Measurements from ENCODE around the gene IL1F10.

Gene IL1F10

DNA sequence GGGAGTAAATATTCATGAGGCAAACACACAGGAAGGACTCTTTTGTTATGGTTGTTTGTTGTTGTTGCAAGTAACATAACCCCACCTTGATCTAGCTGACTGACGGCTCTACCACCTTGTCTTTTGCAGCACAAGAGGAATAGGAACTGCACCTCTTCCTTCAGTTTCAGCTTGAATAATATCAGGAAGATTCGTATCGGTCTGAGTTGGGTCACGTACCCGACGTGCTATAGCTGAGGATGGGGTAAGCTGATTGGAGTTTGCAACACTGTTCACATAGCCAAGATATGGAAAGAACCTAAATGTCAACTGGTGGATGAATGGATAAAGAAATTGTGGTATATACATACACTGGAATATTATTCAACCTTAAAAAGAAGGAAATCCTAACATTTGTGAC lies 45.1 kb downstream of the IL1F10 start:
- DNase-seq (ENCODE audit: low read depth in 2 of 2), result no peak

DNA sequence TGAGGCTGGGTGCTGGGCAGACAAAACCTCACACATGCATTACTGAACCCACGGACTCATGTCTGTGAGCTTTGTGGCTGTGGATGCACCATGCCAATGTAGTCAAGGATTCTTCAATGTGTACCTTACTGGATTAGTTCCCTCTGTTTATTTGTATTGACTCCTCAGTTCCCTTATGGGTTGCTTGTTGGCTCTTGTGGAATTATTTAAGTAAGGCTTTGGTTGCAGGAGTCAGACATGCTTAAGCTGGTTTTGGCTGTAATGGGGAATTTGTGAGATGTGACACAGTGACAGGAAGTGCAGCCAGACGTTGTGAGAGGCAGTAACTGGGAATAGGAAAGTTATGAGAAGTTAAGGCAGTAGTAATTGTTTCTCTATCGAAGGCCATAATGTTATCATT lies 46.0 kb downstream of the IL1F10 start:
- DNase-seq (ENCODE audit: low read depth in 2 of 2), result no peak

DNA sequence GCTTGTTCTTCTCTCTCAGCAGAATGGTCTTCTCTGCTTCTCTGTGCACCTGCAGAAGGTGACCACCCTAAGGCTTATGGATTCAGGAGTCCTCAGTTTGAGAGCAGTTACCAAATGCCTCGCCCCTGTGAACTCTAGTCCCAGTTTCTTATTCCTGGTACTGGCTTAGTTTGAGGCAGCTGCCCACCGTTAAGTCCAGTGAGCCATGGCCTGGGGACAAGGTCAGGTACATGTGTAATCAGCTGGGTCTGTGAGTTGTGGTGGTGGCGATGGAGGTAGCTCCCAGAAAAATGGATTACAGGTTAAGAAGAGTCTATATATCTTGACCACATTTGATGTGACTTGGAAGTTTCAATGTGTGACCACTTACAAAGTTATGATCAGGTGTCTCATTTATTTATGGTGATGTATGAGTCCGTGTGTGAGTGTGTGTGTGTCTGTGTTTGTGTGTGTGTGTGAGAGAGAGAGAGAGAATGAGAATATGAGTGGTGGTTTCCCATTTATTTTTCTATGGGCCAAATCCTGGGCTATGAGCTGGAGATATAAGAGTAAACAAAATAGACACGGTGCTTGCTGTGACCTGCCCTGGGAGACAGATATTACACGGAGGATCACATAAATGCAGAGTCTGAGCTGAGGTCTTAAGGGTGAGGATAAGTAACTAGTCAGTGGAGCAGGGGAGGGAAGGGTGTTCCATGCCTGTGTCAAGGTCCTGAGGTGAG lies 46.6 kb downstream of the IL1F10 start:
- no peak for DNase-seq (ENCODE audit: low read depth in 2 of 2)

DNA sequence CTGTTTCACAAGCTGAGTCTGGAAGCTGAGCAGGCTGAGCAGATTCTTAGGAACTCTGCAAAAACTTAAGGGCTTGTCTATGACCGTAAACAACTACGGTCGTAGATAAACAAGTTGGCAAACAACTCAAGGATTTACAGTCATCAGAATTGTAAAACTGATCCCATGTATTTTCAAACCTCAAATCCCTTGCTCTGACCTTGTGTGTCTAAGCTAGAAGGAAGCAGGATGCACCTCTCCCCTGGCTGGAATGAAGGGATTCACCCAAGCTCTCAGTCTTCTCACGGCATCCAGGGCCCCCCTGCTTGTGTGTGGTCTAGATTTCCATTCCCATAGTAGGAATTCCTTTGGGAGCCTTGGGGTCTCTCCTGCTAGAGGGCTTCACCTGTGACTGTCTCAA lies 47.2 kb downstream of the IL1F10 start:
- no peak for DNase-seq (ENCODE audit: low read depth in 2 of 2)

DNA sequence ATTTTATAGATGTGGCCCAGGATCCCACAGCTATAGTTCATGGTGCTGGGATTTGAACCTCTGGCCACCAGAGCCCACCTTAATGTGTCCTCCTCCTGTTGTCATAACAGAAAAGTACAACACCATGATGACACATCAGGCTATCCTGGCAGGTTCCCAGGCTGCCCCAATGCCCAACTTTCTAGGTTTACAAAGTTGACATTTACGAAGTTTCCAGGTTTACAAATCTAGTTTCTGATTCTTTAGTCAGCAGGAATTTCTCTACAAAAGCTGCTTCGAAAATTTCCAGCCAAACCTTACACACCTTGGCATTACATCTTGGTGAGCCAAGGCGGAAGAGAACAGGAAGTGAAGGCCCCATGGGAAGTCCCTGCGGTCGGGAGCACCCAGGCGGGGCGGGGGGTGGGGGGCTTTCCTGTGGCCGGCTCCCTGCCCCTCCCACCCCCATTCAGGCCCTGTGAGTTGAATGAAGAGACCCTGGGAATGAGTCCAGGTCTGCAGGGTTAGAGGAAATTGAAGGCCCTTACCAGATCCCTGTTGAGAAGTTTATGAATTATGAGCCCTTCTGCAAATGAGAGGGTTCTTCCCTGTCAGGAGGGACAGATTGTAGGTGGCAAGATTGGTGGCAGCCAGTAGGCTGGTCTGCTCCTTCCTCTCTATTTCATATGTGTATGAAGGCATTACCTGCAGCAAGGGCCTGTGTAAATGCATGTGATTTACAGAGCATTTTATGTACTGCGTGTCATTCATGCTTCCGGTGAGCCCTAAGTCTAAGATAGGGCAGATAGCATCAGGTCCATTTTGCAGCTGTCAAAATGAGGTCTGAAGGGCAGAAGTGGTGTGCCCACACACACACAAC lies 48.6 kb downstream of the IL1F10 start:
- DNase-seq (ENCODE audit: low read depth in 2 of 2), result no peak

DNA sequence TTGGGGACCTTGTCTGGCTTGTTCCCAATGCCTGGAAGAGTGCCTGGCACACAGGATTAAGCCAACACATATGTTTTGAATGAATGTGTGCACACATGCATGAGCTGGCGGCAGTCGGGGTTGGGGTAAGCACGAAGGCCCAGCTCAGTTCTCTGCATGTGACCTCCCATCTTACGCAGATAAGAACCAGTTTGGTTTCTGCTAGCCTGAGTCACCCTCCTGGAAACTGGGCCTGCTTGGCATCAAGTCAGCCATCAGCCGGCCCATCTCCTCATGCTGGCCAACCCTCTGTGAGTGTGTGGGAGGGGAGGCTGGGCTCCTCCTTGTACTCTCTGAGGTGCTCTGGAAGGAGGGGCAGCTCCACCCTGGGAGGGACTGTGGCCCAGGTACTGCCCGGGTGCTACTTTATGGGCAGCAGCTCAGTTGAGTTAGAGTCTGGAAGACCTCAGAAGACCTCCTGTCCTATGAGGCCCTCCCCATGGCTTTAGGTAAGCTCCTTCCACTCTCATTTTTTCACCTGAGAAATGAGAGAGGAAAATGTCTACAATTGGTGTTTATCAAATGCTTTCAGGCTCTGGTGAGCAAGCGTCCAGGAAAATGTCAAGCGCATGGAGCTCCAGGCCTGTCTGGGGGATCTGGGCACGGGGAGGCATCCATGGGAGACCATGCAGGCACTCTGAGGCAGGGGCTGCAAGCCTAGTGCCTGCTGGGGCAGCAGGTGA lies 49.9 kb downstream of the IL1F10 start:
- peak; percentile 58 to 61 for DNase-seq (ENCODE audit: low read depth in 2 of 2)

DNA sequence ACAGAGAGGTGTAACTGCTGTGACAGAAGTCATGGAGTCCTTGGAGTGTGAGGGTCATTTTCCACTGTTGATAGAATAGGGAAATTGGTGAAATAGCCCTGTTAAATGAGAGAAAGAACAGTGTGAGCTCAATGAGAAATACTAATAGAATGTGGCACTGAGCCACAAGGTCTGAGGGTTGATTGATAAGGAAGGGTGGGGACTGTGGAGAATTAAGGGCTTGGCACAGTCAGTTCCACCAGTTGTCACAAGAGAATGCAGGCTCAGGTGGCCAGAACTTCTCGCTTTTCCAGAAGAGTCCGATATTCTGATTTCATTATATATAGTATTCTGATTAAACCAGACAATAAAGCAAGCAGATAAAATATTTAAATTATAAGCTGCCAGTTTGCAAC lies 50.5 kb downstream of the IL1F10 start:
- DNase-seq (ENCODE audit: low read depth in 2 of 2), result no peak

DNA sequence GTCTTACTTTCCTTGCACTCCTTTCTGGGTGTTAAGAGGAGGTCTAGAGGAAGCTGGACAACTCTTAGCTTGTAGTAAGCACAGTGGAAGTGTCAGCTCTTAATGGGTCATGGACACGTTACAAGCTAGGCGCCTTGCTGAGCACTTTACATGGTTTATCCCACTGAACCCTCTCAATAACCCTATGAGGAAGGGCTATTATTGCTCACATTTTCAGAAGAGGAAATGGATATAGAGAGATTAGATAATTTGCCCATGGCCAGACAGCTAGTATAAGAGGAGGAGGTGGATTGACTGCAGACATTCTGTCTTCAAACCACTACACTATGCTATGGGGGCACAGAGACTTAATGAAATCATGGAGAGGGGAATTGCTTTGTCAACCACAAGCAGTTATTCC lies 51.3 kb downstream of the IL1F10 start:
- no peak for DNase-seq (ENCODE audit: low read depth in 2 of 2)

DNA sequence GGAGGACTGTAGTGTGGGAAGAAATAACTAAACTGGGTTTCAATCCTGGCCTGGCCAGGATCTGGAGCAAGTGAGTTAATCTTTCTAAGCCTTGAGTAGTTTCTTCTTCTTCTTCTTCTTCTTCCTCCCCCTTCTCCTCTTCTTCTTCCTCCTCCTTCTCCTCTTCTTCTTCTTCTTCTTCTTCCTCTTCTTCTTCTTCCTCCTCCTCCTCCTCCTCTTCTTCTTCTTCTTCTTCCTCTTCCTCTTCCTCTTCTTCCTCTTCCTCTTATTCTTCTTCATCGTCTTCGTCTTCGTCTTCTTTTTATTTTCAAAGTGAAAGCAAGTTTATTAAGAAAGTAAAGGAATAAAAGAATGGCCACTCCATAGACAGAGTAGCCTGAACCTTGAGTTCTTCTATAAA lies 53.1 kb downstream of the IL1F10 start:
- DNase-seq (ENCODE audit: low read depth in 2 of 2), result no peak

DNA sequence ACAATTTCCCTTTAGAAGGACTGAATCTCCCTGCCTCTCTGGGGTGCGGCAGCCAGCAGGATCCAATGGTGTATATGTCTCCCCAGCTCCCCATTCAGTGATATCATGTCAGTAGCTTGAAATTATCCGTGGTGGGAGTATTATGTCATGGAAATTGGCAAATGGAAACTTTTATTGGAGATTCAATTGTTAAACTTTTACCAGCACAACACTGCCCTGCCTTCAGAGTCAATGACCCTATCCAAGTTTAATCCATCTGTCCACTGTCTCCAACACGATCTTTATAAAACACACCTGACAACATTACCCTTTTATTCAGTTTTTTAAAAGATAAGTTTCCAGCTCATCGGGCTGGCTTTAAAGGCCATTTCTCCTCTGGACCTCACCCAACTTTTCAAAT lies 54.6 kb downstream of the IL1F10 start:
- no peak for DNase-seq (ENCODE audit: low read depth in 2 of 2)

DNA sequence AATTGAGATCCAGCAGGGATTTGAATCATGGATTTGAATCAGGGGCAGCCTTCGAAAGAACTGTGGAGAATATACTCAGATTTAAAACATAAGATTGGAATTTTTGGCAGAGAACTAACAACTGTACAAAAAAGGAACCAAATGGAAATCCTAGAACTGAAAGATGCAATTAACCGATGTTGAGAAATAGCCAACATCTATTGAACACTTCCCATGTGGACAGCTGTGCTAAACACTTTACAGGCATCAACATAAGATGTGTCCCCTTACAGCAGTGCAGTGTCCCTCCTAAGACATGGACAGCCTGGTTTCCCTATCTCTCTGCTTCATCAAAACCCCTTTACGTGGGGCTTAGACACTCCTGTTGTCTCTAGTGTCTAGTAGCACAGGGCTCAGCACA lies 56.0 kb downstream of the IL1F10 start:
- DNase-seq (ENCODE audit: low read depth in 2 of 2), result no peak

DNA sequence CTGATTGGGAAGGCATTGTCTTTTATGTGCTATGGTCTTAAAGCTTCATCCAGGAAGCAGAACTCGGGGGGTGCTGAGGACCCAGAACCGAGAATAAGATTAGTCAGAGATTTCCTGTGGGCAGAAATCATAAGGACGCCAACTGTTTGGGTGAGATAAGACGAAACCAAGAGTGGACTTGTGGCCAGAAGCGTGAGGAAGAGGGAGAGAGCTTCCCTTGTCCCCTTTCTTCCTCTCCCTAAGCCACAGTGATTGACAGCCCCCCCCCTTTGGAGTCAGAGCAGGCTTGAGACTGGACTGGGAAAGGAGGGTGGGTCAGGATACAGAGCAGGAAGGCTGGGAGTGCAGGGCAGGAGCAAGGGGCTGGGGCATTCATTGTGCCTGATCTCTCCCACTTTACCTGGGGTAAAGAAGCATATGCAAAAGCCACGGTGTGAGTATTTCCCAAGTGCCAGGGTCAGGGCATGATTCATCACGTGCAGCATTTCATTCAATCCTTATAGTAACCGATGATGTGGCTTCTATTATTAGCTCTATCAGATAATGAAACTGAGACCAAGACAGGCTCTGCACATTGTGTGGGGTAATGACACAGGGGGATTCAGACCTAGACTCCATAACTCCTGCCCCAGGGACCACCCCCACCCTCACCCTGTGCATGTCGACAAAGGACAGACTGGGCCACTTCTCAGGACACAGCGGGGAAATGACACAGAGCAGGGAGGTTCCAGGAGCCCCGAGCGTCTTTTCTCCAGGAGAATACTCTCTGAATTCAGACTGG lies 56.6 kb downstream of the IL1F10 start:
- DNase-seq (ENCODE audit: low read depth in 2 of 2), result no peak

Measured in stimulated activated CD4-positive, alpha-beta T cell treated with anti-CD3 and anti-CD28 coated beads, Interleukin-15, amount 100 ng/mL, for 48 hours (primary cell).